H4 (cell line): Measurements from ENCODE around the gene GABRG3. TPM values are rescaled to one million over a fixed set of nuclear protein-coding genes. Genes with fewer than 3 reads are reported as not detected.

Experiments
- DNase-seq: peaks from one replicate; pipeline ENCODE4 v3.0.0-alpha.2; 2015; ENCODE audit warnings: low spot score
- total RNA-seq: library from RNA; depleted of rRNA; stranded (reverse); fragments of >200 nt; shearing (Covaris generic); gene quantifications from 2 replicates; pipeline ENCODE4 v1.2.3, GENCODE V29; 2014

Gene GABRG3
- total RNA-seq, 1 experiment from 2014 or later = not detected

- no peak for DNase-seq
Measured at GRCh38 chr15:27499719-27500118, 528.7 kb downstream of the GABRG3 start.

GRCh38 chr15:27500206-27500605 is 529.2 kb downstream of the GABRG3 start:
- no peak for DNase-seq

GRCh38 chr15:27506752-27507151 is 535.8 kb downstream of the GABRG3 start:
- no peak for DNase-seq

- no peak for DNase-seq
Measured at GRCh38 chr15:27509014-27509413, 538.0 kb downstream of the GABRG3 start.

DNA sequence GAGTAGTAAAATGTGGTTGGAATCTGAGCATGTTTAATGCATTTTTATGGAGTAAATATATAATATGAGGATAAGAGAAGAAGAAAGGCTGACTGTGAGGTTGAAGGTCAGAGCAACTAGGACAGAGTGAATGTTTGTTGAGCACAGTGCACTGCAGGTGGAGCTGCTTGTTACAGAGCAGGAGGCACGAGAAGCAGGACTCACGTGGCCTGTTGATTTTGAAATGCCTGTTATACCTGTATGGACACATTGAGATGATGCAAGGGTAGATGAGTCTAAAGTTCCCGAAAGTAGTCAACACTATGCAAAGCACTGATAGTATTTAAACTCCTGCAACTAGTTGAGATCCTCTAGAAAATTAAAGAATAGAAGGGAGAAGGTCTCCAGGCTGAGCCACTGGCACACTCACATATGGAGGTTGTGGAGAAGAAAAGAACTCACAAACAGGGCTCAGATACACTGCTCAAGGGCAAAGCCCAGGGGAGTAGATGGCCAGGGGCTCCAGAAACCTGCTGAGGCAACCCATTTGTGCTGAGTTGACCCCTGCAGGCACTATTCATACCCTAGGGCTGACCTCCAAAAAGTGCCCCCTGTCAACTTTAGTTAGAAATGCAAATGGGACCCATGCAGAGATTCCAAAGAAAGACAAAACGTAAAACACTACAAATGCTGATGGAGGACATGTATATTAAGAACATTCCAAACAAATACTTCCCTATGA is 541.5 kb downstream of the GABRG3 start:
- DNase-seq = no peak

GRCh38 chr15:27514526-27514925 is 543.5 kb downstream of the GABRG3 start:
- peak; percentile 55 for DNase-seq

- DNase-seq = no peak
Measured at GRCh38 chr15:27527490-27528067, 556.6 kb downstream of the GABRG3 start.

DNA sequence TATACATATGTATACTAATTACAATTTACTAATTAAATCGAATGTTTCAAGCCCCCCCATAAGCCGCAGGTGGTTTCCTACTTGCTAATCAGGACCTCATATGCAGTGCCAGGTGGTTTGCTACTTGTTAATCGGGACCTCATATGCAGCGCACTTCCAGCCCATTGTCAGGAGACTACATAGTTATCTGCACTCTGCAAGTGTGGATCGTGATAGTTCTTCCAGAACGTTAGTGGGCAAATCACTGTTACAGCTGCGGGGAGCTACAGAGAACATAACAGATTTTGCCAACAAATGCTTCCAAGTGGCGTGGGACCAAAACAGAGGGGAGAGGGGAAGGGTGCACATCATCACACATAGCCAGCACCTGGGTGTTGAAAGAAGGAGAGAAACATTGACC is 558.4 kb downstream of the GABRG3 start:
- no peak for DNase-seq

DNA sequence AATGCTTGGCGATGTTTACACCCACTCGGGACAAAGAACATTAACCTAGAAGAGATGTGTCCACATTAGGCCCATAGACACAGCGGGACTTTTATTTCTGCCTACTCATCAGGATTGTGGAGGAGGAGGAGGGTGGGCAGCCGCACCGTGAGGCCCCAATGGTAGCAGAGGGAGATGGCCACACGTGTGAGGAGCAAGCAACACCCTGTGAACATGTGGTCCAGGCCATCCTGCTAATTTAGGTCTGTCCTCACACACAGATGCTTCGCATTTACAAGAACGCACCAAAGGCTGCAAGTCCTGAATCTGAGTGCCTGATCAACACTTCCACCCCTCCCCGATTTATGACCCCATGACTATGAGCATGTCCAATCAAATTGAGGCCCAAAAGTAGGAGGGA is 560.0 kb downstream of the GABRG3 start:
- no peak for DNase-seq

- no peak for DNase-seq
Measured at GRCh38 chr15:27532358-27532757, 561.4 kb downstream of the GABRG3 start.

GRCh38 chr15:27535445-27536129 is 564.6 kb downstream of the GABRG3 start:
- DNase-seq = no peak

DNA sequence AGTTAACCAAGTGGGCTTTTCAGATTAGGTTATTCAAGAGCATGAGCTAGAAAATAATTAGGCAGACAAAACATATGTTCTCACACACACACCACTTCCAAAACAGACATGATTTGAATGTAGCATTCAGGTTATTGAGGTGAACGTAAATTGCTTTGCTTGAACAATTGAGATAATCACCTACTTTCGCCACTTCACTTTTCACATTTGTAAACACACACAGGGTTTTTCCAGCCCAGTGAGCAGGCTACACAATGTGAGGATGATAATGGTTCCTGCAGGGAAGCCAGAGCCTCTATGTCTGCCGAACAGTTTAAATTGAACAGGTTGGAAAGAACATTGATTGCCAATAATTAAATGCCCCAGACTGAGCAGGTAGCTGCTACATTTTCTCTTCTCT is 567.3 kb downstream of the GABRG3 start:
- DNase-seq = no peak

DNA sequence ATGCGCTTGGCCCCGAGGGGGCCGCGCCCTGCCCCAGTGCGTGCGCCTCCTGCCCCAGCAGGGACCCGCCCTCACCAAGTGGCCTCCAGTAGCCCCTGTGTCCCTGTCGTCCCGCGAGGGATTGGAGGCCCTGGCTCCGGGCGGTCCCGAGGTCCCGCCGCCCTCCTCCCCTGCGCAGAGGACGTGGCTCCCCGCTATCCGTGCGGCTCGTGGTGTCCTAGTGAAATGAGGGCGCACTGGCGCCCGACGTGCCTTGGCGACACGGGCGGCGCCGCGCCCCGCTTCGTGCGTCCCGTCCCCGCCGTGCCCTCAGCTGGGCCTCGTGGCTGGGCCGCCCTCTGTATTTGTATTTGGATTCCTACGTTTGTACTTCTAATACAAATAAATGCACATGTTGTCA is 570.6 kb downstream of the GABRG3 start:
- no peak for DNase-seq

GRCh38 chr15:27545494-27546255 is 574.7 kb downstream of the GABRG3 start:
- no peak for DNase-seq

DNA sequence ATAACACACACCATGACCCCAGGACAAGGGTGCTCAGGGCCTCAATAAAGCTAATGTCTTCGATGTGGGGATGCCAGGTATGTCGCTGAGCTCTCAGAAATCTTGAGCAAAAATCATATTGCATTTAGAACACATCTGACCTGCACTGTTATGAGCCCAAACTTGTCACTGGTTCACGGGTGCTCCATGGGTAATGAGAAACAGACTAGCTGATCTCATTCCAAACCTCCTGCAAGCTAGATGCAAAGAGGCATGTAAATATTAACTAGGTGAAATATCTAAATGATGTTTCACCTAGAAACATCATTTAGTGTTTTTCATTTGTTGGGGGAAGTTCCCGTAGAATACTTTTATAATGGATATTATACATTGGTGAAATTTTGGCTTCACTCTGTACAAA is 578.8 kb downstream of the GABRG3 start:
- DNase-seq = no peak

GRCh38 chr15:27550635-27551034 is 579.7 kb downstream of the GABRG3 start:
- DNase-seq = no peak

GRCh38 chr15:27561816-27562215 is 590.8 kb downstream of the GABRG3 start:
- no peak for DNase-seq

GRCh38 chr15:27563765-27564370 is 592.9 kb downstream of the GABRG3 start:
- DNase-seq = no peak

DNA sequence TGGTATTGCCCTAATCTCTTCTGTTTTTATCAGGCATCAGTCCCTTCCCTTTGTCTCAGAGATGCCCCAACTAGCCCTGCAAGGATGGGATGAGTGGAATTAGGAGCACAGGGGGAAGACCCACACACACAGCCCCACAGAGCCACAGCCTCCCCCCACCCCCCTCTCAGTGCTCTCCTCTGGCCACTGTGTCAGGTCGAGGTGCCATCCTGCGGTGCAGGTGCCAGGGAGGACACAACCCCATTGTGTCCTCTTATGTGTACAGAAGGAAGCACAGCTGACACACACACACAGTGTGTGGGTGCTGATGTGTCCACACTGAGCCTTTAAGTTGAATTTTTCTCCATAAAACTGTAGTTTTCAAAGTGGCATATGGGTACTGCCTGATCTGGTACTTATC is 593.7 kb downstream of the GABRG3 start:
- no peak for DNase-seq

DNA sequence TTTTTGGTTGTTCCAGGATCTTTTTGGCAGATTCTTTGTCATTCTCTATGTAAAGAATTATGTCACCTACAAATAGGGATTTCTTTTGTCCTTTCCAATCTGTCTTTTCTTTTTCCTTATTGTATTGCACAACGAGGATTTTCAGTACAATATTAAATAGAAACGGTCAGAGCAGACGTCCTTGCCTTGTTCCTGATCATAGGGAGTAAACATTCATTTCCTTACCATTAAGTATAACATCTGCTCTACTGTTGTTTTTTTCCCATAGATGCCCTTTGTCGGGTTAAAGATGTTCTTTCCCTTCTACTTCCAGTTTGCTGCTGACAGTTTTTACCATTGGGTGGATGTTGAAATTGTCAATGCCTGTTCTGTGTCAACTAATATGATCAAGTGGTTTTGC is 599.8 kb downstream of the GABRG3 start:
- DNase-seq = no peak

GRCh38 chr15:27573805-27574485 is 603.0 kb downstream of the GABRG3 start:
- no peak for DNase-seq
